PC-3 (cell line): ENCODE data around the gene PLEKHM2.

Source experiments
- EZH2 ChIP-seq: fragments of 300-600 bp; sonication (generic); IDR thresholded peaks from one replicate; pipeline ENCODE4 v1.6.1; 2017; ENCODE audit warnings: antibody characterized with exemption, mild to moderate bottlenecking, low read length; ENCODE audit not compliant: unreplicated experiment
- EZH2phosphoT487 ChIP-seq: fragments of 300-600 bp; sonication (generic); IDR thresholded peaks from 2 replicates; pipeline ENCODE4 v1.6.1; 2018; ENCODE audit warnings: mild to moderate bottlenecking, antibody characterized with exemption, low read length, borderline replicate concordance
- TF ChIP-seq, protein P1 (sequence below): fragments of 300-600 bp; sonication (generic); conservative IDR thresholded peaks from 2 replicates; pipeline ENCODE4 v1.5.1; 2017; ENCODE audit warnings: antibody characterized with exemption, low read depth, mild to moderate bottlenecking, low read length

DNA sequence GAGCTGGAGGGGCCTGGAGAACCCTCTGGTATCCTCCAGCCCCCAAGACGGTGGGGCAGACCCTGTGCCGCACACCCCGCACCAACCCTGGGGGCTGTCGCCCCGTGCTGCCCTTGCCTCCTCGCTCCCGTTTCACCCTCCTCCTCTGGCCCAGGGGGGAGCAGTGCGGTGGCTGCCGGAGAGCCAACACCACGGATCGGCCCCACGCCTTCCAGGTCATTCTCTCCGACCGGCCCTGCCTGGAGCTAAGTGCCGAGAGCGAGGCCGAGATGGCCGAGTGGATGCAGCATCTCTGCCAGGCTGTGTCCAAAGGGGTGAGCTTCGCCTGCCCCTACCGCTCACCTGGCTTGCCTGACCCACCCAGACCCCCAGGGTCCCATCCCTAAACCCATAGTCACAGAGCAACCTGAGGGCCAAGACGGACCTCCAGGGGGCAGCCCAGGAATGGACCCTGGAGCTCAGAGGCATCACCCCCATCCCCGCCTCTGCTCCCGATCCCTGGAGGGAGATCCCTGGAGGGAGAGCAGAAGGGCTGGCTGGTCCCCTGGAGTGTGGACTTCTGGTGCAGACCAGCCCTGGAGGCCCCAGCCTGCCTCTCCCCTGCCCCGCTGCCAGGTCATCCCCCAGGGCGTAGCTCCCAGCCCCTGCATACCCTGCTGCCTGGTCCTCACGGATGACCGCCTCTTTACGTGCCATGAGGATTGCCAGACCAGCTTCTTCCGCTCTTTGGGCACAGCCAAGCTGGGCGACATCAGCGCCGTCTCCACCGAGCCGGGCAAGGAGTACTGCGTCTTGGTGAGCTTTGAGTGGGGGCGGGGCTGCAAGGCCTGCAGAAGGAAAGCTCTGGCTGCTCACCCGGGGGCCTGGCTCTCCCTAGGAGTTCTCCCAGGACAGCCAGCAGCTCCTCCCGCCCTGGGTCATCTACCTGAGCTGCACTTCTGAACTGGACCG lies 47.9 kb downstream of the PLEKHM2 start:
- TF ChIP-seq, protein P1, sequence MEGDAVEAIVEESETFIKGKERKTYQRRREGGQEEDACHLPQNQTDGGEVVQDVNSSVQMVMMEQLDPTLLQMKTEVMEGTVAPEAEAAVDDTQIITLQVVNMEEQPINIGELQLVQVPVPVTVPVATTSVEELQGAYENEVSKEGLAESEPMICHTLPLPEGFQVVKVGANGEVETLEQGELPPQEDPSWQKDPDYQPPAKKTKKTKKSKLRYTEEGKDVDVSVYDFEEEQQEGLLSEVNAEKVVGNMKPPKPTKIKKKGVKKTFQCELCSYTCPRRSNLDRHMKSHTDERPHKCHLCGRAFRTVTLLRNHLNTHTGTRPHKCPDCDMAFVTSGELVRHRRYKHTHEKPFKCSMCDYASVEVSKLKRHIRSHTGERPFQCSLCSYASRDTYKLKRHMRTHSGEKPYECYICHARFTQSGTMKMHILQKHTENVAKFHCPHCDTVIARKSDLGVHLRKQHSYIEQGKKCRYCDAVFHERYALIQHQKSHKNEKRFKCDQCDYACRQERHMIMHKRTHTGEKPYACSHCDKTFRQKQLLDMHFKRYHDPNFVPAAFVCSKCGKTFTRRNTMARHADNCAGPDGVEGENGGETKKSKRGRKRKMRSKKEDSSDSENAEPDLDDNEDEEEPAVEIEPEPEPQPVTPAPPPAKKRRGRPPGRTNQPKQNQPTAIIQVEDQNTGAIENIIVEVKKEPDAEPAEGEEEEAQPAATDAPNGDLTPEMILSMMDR, result no peak
- TF ChIP-seq EZH2 (no peak), EZH2phosphoT487 (no peak)
